Mesodermal cell (in vitro differentiated cells): Measurements from ENCODE around the gene TBCC.
"Not testable (repeated sequence)": the region's sequence is repeated elsewhere in the genome, so short reads cannot be mapped to it uniquely, and the experiment has no call there.

ENCODE experiments used
- H3K27ac ChIP-seq: 2 replicates; pipeline ENCODE4 v1.7.0; 2013; ENCODE audit warnings: mild to moderate bottlenecking, low read depth, low read length, moderate library complexity; ENCODE audit not compliant: severe bottlenecking
- H3K36me3 ChIP-seq: 2 replicates; pipeline ENCODE4 v1.7.1; 2013; ENCODE audit warnings: mild to moderate bottlenecking, low read length, moderate library complexity; ENCODE audit not compliant: control insufficient read depth, insufficient read depth
- H3K4me1 ChIP-seq: one replicate; pipeline ENCODE4 v1.7.1; 2013; ENCODE audit warnings: mild to moderate bottlenecking, low read length; ENCODE audit not compliant: insufficient read depth, control insufficient read depth, poor library complexity, severe bottlenecking
- H3K4me3 ChIP-seq: 2 replicates; pipeline ENCODE4 v1.7.0; 2013; ENCODE audit warnings: low read length, control low read depth, mild to moderate bottlenecking; ENCODE audit not compliant: insufficient read depth, poor library complexity, severe bottlenecking; ENCODE audit errors: extremely low read depth
- H3K9me3 ChIP-seq: 2 replicates; pipeline ENCODE4 v1.7.1; 2013; ENCODE audit warnings: mild to moderate bottlenecking, low read length, moderate library complexity; ENCODE audit not compliant: control insufficient read depth
- WGBS, 2 experiments: methylation state at CpG; one replicate each; pipeline ENCODE4 v1.1.5; 2013; ENCODE audit warnings: missing lambda C conversion rate in 2 of 2; ENCODE audit not compliant: insufficient coverage in 2 of 2; 5-methylcytosine and 5-hydroxymethylcytosine counted together

The TBCC gene

DNA sequence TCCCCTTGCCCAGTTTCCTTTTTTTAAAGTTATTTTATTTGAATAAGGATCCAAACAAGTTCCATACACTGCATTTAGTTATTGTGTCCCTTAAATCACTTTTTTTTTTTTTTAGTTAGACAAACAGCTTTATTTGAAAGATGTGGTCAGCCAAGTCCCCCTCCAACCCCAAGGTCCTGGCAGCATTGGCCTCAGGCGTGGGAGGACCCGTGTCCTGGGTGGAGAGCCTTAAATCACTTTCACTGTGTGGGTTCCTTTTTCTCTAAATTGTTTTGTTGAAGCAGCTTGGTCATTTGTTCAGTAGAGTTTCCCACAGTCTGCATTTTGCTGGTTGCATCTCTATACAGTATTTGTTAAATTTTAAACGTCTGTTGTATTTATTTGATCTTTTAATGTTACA, 5.2 kb upstream of the TBCC start:
- Histone ChIP-seq H3K36me3 (peaks cover 3% of the 10 kb centered on the region), H3K27ac (no peak overlapping the region), H3K4me3 (no peak overlapping the region), H3K4me1 (peaks cover 4% of the 10 kb centered on the region), H3K9me3 (no peaks in the 10 kb centered on the region)
- WGBS, 2 experiments = 100% methylated on average over 3 of the region's 3 CpGs; no CpG with 5 or more reads in 1 of the 2 experiments

- H3K9me3 ChIP-seq = no peaks in the 10 kb centered on the region
- H3K27ac ChIP-seq = peak overlapping the region; percentile 6
- no peak overlapping the region for H3K4me3 ChIP-seq
- H3K36me3 ChIP-seq = peaks cover 9% of the 10 kb centered on the region
- peaks cover 10% of the 10 kb centered on the region for H3K4me1 ChIP-seq
- WGBS, 2 experiments = 71 to 84% methylated on average over 7 to 8 of the region's 8 CpGs
These were observed 2.4 kb upstream of the TBCC start for GRCh38 chr6:42748203-42748898.

DNA sequence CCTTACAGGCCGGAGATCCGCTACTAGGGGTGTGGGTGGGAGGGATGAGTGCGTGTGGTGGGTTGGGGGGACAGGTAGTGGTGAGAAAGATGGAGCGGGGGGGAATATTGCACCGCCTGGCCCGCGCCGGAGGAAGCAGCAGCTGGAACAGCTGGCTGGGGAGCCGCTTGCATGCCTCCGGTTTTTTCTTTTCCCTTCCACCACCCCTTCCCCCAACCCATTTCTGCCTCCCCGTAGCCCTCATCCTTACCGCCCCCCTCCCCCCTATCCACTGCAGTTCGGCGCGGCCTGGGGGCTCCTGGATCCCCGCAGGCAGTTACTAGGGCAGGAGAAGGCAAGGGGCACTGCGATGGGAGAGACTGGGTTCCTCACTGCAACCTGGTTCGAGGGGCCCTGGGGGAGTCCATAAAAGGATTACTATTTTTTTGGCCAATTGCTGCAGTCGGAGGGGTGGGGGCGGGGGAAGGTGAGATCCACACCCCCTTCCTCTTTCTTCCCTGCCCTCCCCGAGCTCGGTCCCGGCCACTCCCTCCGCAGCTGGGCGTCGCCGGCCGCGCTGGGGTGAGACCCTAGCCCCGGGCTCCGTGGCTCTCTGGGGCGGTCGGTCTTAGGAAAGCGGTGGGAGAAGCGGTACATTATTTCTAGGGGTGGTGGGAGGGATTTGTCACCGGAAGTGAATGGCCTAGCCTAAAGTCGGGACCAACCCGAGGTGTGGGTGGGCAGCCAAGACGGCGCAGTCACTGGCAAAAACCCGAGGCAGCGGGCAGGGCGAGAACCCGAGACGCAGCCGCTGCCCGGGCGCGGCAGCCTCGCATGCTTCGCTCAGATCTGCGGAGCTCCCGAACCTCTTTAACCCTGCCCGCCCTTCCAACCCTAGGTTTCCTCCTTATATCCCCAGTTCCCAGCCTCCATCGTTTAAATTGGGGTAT, 824 bp upstream of the TBCC start:
- 0 to 1% methylated on average over 22 to 24 of the region's 55 CpGs for WGBS, 2 experiments
- H3K4me3 ChIP-seq = peak overlapping the region; percentile 99
- no peaks in the 10 kb centered on the region for H3K9me3 ChIP-seq
- peaks cover 9% of the 10 kb centered on the region for H3K36me3 ChIP-seq
- H3K4me1 ChIP-seq = peaks cover 14% of the 10 kb centered on the region
- peak overlapping the region; percentile 92 for H3K27ac ChIP-seq

GRCh38 chr6:42745083-42745639, 742 bp downstream of the TBCC start:
- H3K4me3 ChIP-seq = peak overlapping the region; percentile 99
- H3K36me3 ChIP-seq = peaks cover 7% of the 10 kb centered on the region
- H3K27ac ChIP-seq = peak overlapping the region; percentile 85
- peaks cover 14% of the 10 kb centered on the region for H3K4me1 ChIP-seq
- no peaks in the 10 kb centered on the region for H3K9me3 ChIP-seq
- WGBS, 2 experiments = 1 to 4% methylated on average over 26 to 29 of the region's 29 CpGs

DNA sequence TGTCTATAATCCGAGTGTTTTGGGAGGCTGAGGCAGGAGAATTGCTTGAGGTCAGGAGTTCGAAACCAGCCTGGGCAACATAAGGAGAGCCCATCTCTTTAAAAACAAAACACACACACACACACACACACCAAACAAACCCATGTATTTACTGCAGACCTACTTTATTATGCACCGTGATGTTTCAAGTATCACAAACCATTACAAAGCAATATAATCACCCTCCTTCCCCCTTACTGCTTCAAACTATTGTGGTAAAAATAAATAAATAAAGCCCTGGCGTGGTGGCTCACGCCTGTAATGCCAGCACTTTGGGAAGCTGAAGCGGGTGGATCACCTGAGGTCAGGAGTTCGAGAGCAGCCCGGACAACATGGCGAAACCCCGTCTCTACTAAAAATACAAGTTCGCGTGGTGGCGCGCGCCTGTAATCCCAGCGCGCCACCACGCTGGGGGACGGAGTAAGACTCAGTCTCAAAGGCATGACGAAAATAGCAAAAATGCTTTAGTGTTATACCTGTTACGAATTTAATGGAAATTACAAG, 1.5 kb downstream of the TBCC start:
- peak overlapping the region; percentile 99 for H3K4me3 ChIP-seq
- no peaks in the 10 kb centered on the region for H3K9me3 ChIP-seq
- no peak overlapping the region for H3K27ac ChIP-seq
- peaks cover 14% of the 10 kb centered on the region for H3K4me1 ChIP-seq
- WGBS, 2 experiments = 75 to 78% methylated on average over 15 to 19 of the region's 21 CpGs
- H3K36me3 ChIP-seq = peaks cover 6% of the 10 kb centered on the region

- no peak overlapping the region for H3K27ac ChIP-seq
- 78 to 88% methylated on average over 5 of the region's 5 CpGs for WGBS, 2 experiments
- H3K9me3 ChIP-seq = no peaks in the 10 kb centered on the region
- H3K4me1 ChIP-seq = peaks cover 10% of the 10 kb centered on the region
- H3K36me3 ChIP-seq = peaks cover 6% of the 10 kb centered on the region
- H3K4me3 ChIP-seq = no peak overlapping the region
These were observed 3.6 kb downstream of the TBCC start for GRCh38 chr6:42742116-42742894.

DNA sequence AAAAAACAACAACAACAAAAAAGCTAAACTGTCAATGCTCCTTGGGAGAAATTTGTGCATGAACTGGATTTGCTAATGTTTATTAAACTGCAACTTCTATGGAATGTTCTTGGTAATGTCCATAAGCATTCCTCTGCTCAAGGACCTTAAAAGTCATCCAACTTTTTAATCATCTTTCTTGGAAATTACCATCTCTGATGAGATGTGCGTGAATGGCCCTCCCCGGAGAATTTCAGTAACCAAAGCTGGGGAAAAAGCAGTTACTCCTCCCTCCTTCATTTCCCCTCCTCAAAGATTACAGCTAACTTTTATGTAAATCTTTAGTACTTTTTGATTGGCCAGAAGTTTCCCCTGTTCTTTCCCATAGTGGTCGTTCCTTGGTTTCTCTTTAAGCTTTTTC, 5.2 kb downstream of the TBCC start:
- peaks cover 10% of the 10 kb centered on the region for H3K4me1 ChIP-seq
- H3K27ac ChIP-seq = no peak overlapping the region
- no peak overlapping the region for H3K4me3 ChIP-seq
- WGBS, 2 experiments = 100% methylated on average over 1 of the region's 3 CpGs; no CpG with 5 or more reads in 1 of the 2 experiments
- H3K36me3 ChIP-seq = peaks cover 6% of the 10 kb centered on the region
- H3K9me3 ChIP-seq = no peaks in the 10 kb centered on the region

DNA sequence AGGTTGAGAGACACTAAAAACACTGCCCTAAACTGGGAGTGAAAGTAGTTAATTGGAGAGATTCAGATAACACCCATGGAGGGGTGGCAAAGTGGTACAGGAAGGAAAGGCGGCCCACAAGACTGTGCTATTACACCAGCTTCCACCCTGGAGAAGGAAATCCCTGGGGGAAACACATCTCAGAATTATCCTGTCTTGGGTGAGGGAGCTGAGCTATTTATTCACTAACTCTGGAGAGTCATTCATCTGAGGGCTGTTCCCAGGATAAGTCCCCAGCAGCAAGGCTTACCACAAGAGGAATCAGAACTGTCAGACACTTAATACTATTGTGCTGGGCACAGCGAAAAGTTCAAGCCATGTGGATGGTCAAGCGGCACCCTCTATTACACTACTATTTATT, 9.9 kb downstream of the TBCC start:
- Histone ChIP-seq H3K9me3 (no peaks in the 10 kb centered on the region), H3K4me3 (no peak overlapping the region), H3K4me1 (peaks cover 4% of the 10 kb centered on the region), H3K36me3 (no peaks in the 10 kb centered on the region), H3K27ac (no peak overlapping the region)
- WGBS, 2 experiments = 67 to 80% methylated on average over 1 to 2 of the region's 3 CpGs

DNA sequence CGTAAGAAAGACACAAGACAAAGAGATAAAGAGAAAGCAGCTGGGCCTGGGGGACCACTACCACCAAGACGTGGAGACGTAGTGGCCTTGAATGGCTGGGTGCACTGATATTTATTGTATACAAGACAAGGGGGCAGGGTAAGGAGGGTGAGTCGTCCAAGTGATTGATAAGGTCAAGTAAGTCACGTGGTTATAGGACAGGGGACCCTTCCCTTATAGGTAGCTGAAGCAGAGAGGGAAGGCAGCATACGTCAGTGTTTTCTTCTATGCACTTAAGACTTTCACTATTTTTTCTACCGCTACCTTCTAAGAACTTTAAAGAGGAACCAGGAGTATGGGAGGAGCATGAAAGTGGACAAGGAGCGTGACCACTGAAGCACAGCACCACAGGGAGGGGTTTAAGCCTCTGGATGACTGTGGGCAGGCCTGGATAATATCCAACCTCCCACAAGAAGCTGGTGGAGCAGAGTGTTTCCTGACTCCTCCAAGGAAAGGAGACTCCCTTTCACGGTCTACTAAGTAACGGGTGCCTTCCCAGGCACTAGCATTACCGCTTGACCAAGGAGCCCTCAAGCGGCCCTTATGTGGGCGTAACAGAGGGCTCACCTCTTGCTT, 11.9 kb downstream of the TBCC start:
- WGBS, 2 experiments = 90 to 98% methylated on average over 5 to 10 of the region's 13 CpGs
- not testable (repeated sequence) for H3K36me3 ChIP-seq, H3K4me3 ChIP-seq, H3K4me1 ChIP-seq, H3K27ac ChIP-seq, H3K9me3 ChIP-seq

- no peak overlapping the region for H3K4me3 ChIP-seq
- no peaks in the 10 kb centered on the region for H3K9me3 ChIP-seq
- peaks cover 4% of the 10 kb centered on the region for H3K4me1 ChIP-seq
- no peaks in the 10 kb centered on the region for H3K36me3 ChIP-seq
- 50 to 100% methylated on average over 1 of the region's 3 CpGs for WGBS, 2 experiments
- H3K27ac ChIP-seq = no peak overlapping the region
These were observed 16.2 kb downstream of the TBCC start for GRCh38 chr6:42729731-42730130.
